GM19025 (cell line): Measurements from ENCODE around the gene IL37.
"Not testable (repeated sequence)": the region's sequence is repeated elsewhere in the genome, so short reads cannot be mapped to it uniquely, and the experiment has no call there.

ENCODE experiments used
- ATAC-seq: cut with Tn5 transposase; IDR thresholded peaks from one replicate; pipeline ENCODE4 v1.9.1; 2021; ENCODE audit warnings: mild to moderate bottlenecking, low read depth, moderate library complexity; ENCODE audit not compliant: unreplicated experiment

IL37 gene

GRCh38 chr2:112919086-112919485 is 8.1 kb downstream of the IL37 start:
- ATAC-seq, result no peak

GRCh38 chr2:112920923-112921532 is 10.1 kb downstream of the IL37 start:
- no peak for ATAC-seq

- ATAC-seq, result no peak
These were observed 11.0 kb downstream of the IL37 start for GRCh38 chr2:112921982-112922381.

- ATAC-seq, result no peak
These were observed 12.4 kb downstream of the IL37 start for GRCh38 chr2:112923237-112923966.

GRCh38 chr2:112923967-112924338 is 13.0 kb downstream of the IL37 start:
- ATAC-seq, result no peak

- ATAC-seq, result no peak
These were observed 13.4 kb downstream of the IL37 start for GRCh38 chr2:112924360-112924759.

GRCh38 chr2:112924821-112925220 is 13.9 kb downstream of the IL37 start:
- no peak for ATAC-seq

GRCh38 chr2:112926707-112927106 is 15.7 kb downstream of the IL37 start:
- ATAC-seq, result no peak

- no peak for ATAC-seq
These were observed 16.8 kb downstream of the IL37 start for GRCh38 chr2:112927745-112928144.

- no peak for ATAC-seq
These were observed 22.3 kb downstream of the IL37 start for GRCh38 chr2:112933261-112933660.

- not testable (repeated sequence) for ATAC-seq
These were observed 23.2 kb downstream of the IL37 start for GRCh38 chr2:112934117-112934516.

- ATAC-seq, result no peak
These were observed 25.9 kb downstream of the IL37 start for GRCh38 chr2:112936927-112937232.

GRCh38 chr2:112938904-112939303 is 27.9 kb downstream of the IL37 start:
- no peak for ATAC-seq

GRCh38 chr2:112939425-112939824 is 28.5 kb downstream of the IL37 start:
- no peak for ATAC-seq

GRCh38 chr2:112940859-112941625 is 30.1 kb downstream of the IL37 start:
- no peak for ATAC-seq

GRCh38 chr2:112941753-112942653 is 31.0 kb downstream of the IL37 start:
- ATAC-seq, result peak; percentile 82

GRCh38 chr2:112942654-112943002 is 31.7 kb downstream of the IL37 start:
- ATAC-seq, result no peak

- ATAC-seq, result no peak
These were observed 34.0 kb downstream of the IL37 start for GRCh38 chr2:112944971-112945370.

GRCh38 chr2:112946086-112946485 is 35.1 kb downstream of the IL37 start:
- no peak for ATAC-seq

GRCh38 chr2:112947374-112947773 is 36.4 kb downstream of the IL37 start:
- no peak for ATAC-seq

- ATAC-seq, result no peak
These were observed 38.5 kb downstream of the IL37 start for GRCh38 chr2:112949456-112949855.
